Heart right ventricle (tissue), 16 donors: ENCODE data around the gene NNMT. TPM values are rescaled to one million over a fixed set of nuclear protein-coding genes. Genes with fewer than 3 reads are reported as not detected.

ENCODE experiments used
- ATAC-seq, 8 donors: fragments of 200-7000 bp; cut with Tn5 transposase; one replicate each; pipeline ENCODE4 v1.9.1; 2020; ENCODE audit warnings: mild to moderate bottlenecking in 8 of 8, moderate library complexity in 8 of 8, moderate number of reproducible peaks in 1 of 8
- DNase-seq, 2 donors: peaks; one replicate each; pipeline ENCODE4 v3.0.0-alpha.2; 2020
- H3K27ac ChIP-seq, 10 donors: fragments of 200-600 bp; sonication (generic) in 2 of 10; one replicate each; pipeline versions ENCODE4 v1.5.0 to v1.8.0; 2020 to 2022; ENCODE audit warnings: mild to moderate bottlenecking in 3 of 10
- H3K27me3 ChIP-seq, 7 donors: fragments of 200-600 bp; one replicate each; pipeline ENCODE4 v1.8.0; 2021 to 2022; ENCODE audit warnings: mild to moderate bottlenecking in 2 of 7
- H3K36me3 ChIP-seq, 9 donors: fragments of 200-600 bp; sonication (generic) in 1 of 9; one replicate each; pipeline versions ENCODE4 v1.5.0 to v1.8.0; 2020 to 2022; ENCODE audit warnings: mild to moderate bottlenecking in 2 of 9
- H3K4me1 ChIP-seq, 9 donors: fragments of 200-600 bp; sonication (generic) in 1 of 9; one replicate each; pipeline versions ENCODE4 v1.5.0 to v1.8.0; 2020 to 2022; ENCODE audit warnings: mild to moderate bottlenecking in 4 of 9
- H3K4me3 ChIP-seq, 10 donors: fragments of 200-600 bp; sonication (generic) in 2 of 10; one replicate each; pipeline versions ENCODE4 v1.5.0 to v1.8.0; 2020 to 2022; ENCODE audit warnings: mild to moderate bottlenecking in 7 of 10, moderate library complexity in 2 of 10
- H3K9me3 ChIP-seq, 11 donors: fragments of 200-600 bp in 10 of 11; sonication (generic) in 2 of 11; one replicate each; pipeline versions ENCODE4 v1.5.0 to v1.8.0; 2013 to 2022; ENCODE audit warnings: mild to moderate bottlenecking in 2 of 11, control low read depth in 1 of 11, moderate library complexity in 1 of 11
- CTCF ChIP-seq, 9 donors: fragments of 200-600 bp; sonication (generic) in 2 of 9; IDR thresholded peaks; one replicate each; pipeline versions ENCODE4 v1.5.0 to v1.8.0; 2021 to 2022; ENCODE audit warnings: antibody characterized with exemption in 9 of 9, mild to moderate bottlenecking in 5 of 9, moderate library complexity in 1 of 9
- WGBS, 2 donors: extraction: QIAGEN DNeasy Blood & Tissue Kit; methylation state at CpG; one replicate each; pipeline ENCODE4 v1.1.7; 2013; ENCODE audit warnings: inconsistent platforms in 1 of 2; 5-methylcytosine and 5-hydroxymethylcytosine counted together
- intact Hi-C, 10 donors: fragments of 100-400 bp; cut with DNase I; formaldehyde crosslinking; loops; one replicate each; pipeline versions ENCODE4 v1.11.1 to v1.14.2; 2022
- polyA plus RNA-seq, 2 donors: library from polyadenylated mRNA; stranded (reverse); fragments of 200-250 nt; gene quantifications; one replicate each; pipeline ENCODE4 v1.2.3, GENCODE V29; 2013
- total RNA-seq, 10 donors: library from RNA; stranded (reverse); fragmentation: NEBNext Ultra II Directional in 3 of 10; extraction: Animal tissue kit (Norgen Biotek cat#: 25700) in 3 of 10; gene quantifications; one replicate each; pipeline versions ENCODE4 v1.2.1 to v1.2.4, GENCODE V29; 2021 to 2023
- donor health status: Arrhythmogenic right ventricular cardiomyopathy.
- donor health status: ischemic (EF 13 %, LVEDD 7.1; RV severe dilation, severe dysfunction).
- donor health status: healthy with polysubstance abuse.
- donor health status: DM: no; HTN: yes; CAD: no.
- donor health status: DM: no; HTN: no; CAD: no.
- donor health status: ischemic (EF 25% LVEDD 6.9; RV normal size, moderate dysfunction).
- donor health status: ischemic (EF 25% LVEDD 5.7; RV mildly dilated, moderate dysfunction).
- donor health status: healthy.
- donor health status: DM: yes; HTN: yes; CAD: no.
- donor health status: Ischemic cardiomyopathy.
- donor health status: ischemic (EF 35%, LVEDD 5.7; RV mildly dilated, moderate dysfunction).
- donor health status: nonischemic (EF 11% LVEDD 7.7; RV severe dilation, severe dysfunction).
- donor health status: DM: yes; HTN: yes; CAD: no.
- donor health status: PGD.
- donor health status: ischemic (EF 29% LVEDD 5.4; RV normal size, mild dysfunction).
- donor health status: nonischemic (EF 23%, LVEDD 6.1; RV moderate dilation, normal function).

Gene NNMT
- total and polyA plus RNA-seq, 12 donors, result 6.9 to 114 (median 26.1) TPM

- ATAC-seq (no peak), DNase-seq (no peak)
- Histone ChIP-seq H3K4me3 (no peak overlapping the region), H3K27ac (no peak overlapping the region), H3K9me3 (peaks cover 0 to 10% (median 0%) of the 10 kb centered on the region in 11 donors), H3K36me3 (no peaks in the 10 kb centered on the region), H3K27me3 (peaks cover 0 to 4% (median 0%) of the 10 kb centered on the region in 7 donors), H3K4me1 (peaks cover 0 to 6% (median 0%) of the 10 kb centered on the region in 9 donors)
- 66 to 71% methylated on average over 3 of the region's 3 CpGs for WGBS, 2 donors
- no peak for TF ChIP-seq CTCF (IDR thresholded peaks at IDR 0.05)
- intact Hi-C loops, result no loop called here
Observed at GRCh38 chr11:114362958-114363357, 66.8 kb downstream of the NNMT start.

Other genes with a start within 250 kb of the NNMT start
- 100 to 1,000 TPM in 1 of 10 donors, 10 to 100 TPM in 9; 18.3 to 108 (median 72.9) TPM for gene ZBTB16, start 236.7 kb upstream of the NNMT start, total RNA-seq
- gene ZBTB16, start 236.7 kb upstream of the NNMT start, polyA plus RNA-seq, result 10 to 100 TPM; 21.1 to 39.6 TPM
- gene C11orf71, start 104.1 kb downstream of the NNMT start, total RNA-seq, result 10 to 100 TPM in 7 of 10 donors, 1 to 10 TPM in 3; 7.1 to 14.4 (median 10.9) TPM
- gene C11orf71, start 104.1 kb downstream of the NNMT start, polyA plus RNA-seq, result 10 to 100 TPM in 1 of 2 donors, 1 to 10 TPM in 1; 3.7 to 10.5 TPM
- 10 to 100 TPM; 16.8 to 29.3 (median 21.3) TPM for gene RBM7, start 104.3 kb downstream of the NNMT start, total RNA-seq
- gene RBM7, start 104.3 kb downstream of the NNMT start, polyA plus RNA-seq, result 1 to 10 TPM; 3.9 to 7.9 TPM
- 100 to 1,000 TPM; 140 to 204 (median 174) TPM for gene REXO2, start 143.1 kb downstream of the NNMT start, total RNA-seq
- gene REXO2, start 143.1 kb downstream of the NNMT start, polyA plus RNA-seq, result 100 to 1,000 TPM in 1 of 2 donors, 10 to 100 TPM in 1; 85.4 to 142 TPM